Left ventricle myocardium inferior (tissue), 1 donor: ENCODE data around the gene SLC19A1. TPM values are rescaled to one million over a fixed set of nuclear protein-coding genes. Genes with fewer than 3 reads are reported as not detected.

Experiments
- DNase-seq: peaks from one replicate; pipeline ENCODE4 v3.0.0-alpha.2; 2020
- H3K27ac ChIP-seq: fragments of 200-600 bp; replicated peaks from 2 replicates; pipeline ENCODE4 v1.8.0; 2021
- H3K27me3 ChIP-seq: fragments of 200-600 bp; 2 replicates; pipeline ENCODE4 v1.8.0; 2021; ENCODE audit warnings: low read depth
- H3K36me3 ChIP-seq: fragments of 200-600 bp; 2 replicates; pipeline ENCODE4 v1.8.0; 2021
- H3K4me1 ChIP-seq: fragments of 200-600 bp; 2 replicates; pipeline ENCODE4 v1.8.0; 2021
- H3K4me3 ChIP-seq: fragments of 200-600 bp; 2 replicates; pipeline ENCODE4 v1.8.0; 2021; ENCODE audit warnings: mild to moderate bottlenecking, moderate library complexity
- H3K9me3 ChIP-seq: fragments of 200-600 bp; replicated peaks from 2 replicates; pipeline ENCODE4 v1.8.0; 2021
- intact Hi-C: fragments of 100-400 bp; cut with micrococcal nuclease; formaldehyde crosslinking; loops from one replicate; pipeline ENCODE4 v1.11.0; 2022
- total RNA-seq: library from RNA; stranded (reverse); fragmentation: NEBNext Ultra II Directional; extraction: Animal tissue kit (Norgen Biotek cat#: 25700); gene quantifications from one replicate; pipeline ENCODE4 v1.2.1, GENCODE V29; 2021
- TF ChIP-seq, protein P1 (sequence below): fragments of 200-600 bp; IDR thresholded peaks from 2 replicates; pipeline ENCODE4 v1.8.0; 2021; ENCODE audit warnings: antibody characterized with exemption, mild to moderate bottlenecking, borderline replicate concordance
- donor health status: DM: no; HTN: yes; CAD: no; lungs with severe emphysema.

The SLC19A1 gene
- total RNA-seq, 1 donor from 2014 or later = 4.9 TPM

GRCh38 chr21:45457161-45457831 is 84.9 kb downstream of the SLC19A1 start:
- intact Hi-C loops = no loop called here

DNA sequence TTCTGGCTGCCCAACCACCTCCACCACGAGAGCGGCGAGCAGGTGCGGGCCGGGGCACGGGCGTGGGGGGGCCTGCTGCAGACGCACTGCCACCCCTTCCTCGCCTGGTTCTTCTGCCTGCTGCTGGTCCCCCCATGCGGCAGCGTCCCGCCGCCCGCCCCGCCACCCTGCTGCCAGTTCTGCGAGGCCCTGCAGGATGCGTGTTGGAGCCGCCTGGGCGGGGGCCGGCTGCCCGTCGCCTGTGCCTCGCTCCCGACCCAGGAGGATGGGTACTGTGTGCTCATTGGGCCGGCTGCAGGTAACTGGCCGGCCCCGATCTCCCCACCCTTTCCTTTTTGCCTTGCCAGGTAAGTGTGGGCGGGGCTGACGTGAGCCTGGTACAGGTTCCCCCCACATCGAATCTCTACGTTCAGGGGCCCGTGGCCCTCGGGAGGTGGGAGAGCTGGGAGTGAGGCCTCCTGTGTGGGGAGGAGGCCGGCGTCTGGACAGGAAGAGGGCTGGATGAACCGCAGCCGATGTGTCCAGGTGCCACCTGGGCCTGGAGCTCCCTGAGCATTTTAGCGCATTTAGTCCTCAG is 85.6 kb downstream of the SLC19A1 start:
- TF ChIP-seq, protein P1, sequence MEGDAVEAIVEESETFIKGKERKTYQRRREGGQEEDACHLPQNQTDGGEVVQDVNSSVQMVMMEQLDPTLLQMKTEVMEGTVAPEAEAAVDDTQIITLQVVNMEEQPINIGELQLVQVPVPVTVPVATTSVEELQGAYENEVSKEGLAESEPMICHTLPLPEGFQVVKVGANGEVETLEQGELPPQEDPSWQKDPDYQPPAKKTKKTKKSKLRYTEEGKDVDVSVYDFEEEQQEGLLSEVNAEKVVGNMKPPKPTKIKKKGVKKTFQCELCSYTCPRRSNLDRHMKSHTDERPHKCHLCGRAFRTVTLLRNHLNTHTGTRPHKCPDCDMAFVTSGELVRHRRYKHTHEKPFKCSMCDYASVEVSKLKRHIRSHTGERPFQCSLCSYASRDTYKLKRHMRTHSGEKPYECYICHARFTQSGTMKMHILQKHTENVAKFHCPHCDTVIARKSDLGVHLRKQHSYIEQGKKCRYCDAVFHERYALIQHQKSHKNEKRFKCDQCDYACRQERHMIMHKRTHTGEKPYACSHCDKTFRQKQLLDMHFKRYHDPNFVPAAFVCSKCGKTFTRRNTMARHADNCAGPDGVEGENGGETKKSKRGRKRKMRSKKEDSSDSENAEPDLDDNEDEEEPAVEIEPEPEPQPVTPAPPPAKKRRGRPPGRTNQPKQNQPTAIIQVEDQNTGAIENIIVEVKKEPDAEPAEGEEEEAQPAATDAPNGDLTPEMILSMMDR = no peak
- no peaks in the 10 kb centered on the region for H3K27me3 ChIP-seq
- peak overlapping the region; percentile 62 for H3K4me3 ChIP-seq
- peak overlapping the region; percentile 50 for H3K27ac ChIP-seq
- intact Hi-C loops = no loop called here
- peaks cover 41% of the 10 kb centered on the region for H3K4me1 ChIP-seq
- DNase-seq = peak; percentile 10
- peaks cover 9% of the 10 kb centered on the region for H3K9me3 ChIP-seq
- H3K36me3 ChIP-seq = peaks cover 21% of the 10 kb centered on the region

More at GRCh38 chr21:45457161-45457831, 84.9 kb downstream of the SLC19A1 start:
- H3K9me3 ChIP-seq = peaks cover 16% of the 10 kb centered on the region
- no peak for DNase-seq
- H3K27me3 ChIP-seq = no peaks in the 10 kb centered on the region
- H3K4me1 ChIP-seq = peaks cover 41% of the 10 kb centered on the region
- no peak overlapping the region for H3K27ac ChIP-seq
- H3K4me3 ChIP-seq = peak overlapping the region; percentile 62
- TF ChIP-seq, protein P1 = no peak
- peaks cover 28% of the 10 kb centered on the region for H3K36me3 ChIP-seq

DNA sequence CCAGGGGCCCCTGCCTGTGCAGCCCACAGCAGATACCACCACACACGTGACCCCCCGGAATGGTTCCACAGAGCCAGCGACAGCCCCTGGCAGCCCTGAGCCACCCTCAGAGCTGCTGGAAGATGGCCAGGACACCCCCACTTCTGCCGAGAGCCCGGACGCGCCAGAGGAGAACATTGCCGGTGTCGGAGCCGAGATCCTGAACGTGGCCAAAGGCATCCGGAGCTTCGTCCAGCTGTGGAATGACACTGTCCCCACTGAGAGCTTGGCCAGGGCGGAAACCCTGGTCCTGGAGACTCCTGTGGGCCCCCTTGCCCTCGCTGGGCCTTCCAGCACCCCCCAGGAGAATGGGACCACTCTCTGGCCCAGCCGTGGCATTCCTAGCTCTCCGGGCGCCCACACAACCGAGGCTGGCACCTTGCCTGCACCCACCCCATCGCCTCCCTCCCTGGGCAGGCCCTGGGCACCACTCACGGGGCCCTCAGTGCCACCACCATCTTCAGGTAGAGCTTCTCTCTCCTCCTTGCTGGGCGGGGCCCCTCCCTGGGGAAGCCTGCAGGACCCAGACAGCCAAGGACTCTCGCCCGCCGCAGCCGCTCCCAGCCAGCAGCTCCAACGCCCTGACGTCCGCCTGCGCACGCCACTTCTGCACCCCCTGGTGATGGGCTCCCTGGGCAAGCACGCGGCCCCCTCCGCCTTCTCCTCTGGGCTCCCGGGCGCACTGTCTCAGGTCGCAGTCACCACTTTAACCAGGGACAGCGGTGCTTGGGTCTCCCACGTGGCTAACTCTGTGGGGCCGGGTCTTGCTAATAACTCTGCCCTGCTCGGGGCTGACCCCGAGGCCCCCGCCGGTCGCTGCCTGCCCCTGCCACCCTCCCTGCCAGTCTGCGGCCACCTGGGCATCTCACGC is 86.3 kb downstream of the SLC19A1 start:
- TF ChIP-seq, protein P1 = no peak
- peak overlapping the region; percentile 50 for H3K27ac ChIP-seq
- H3K9me3 ChIP-seq = peaks cover 2% of the 10 kb centered on the region
- peaks cover 41% of the 10 kb centered on the region for H3K4me1 ChIP-seq
- peak overlapping the region; percentile 62 for H3K4me3 ChIP-seq
- intact Hi-C loops = no loop called here
- peaks cover 14% of the 10 kb centered on the region for H3K36me3 ChIP-seq
- DNase-seq = peak; percentile 36
- H3K27me3 ChIP-seq = no peaks in the 10 kb centered on the region

DNA sequence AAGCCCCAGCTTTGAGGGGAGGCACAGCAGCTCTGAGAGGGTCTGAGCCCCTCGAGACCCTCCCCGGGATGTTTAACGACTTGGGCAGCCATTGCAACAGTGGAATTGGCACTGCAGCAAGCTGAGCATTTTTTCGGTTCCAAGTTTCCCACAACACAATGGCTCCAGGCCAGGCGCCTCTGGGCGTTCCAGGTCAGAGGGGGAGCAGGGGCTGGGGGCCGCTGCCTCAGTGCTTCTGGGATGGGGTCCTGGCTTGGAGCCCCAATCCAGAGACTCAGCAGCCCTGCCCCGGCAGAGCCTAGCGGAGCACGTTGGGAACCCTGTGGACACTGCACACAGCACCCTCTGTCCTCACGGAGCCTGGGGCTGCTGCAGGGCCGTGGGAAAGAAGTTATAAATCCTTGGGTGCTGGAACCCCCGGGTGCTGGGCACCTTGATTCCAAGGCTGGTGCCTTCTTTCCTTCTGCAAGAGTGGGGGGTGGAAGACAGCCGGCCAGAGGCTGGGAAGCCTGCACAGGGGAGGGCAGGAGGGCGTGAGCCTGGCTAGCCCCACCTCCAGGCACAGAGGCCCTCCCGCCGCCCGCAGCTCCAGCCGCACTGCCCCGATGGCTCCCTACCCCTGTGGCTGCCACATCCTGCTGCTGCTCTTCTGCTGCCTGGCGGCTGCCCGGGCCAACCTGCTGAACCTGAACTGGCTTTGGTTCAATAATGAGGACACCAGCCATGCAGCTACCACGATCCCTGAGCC is 87.1 kb downstream of the SLC19A1 start:
- TF ChIP-seq, protein P1 = no peak
- peaks cover 41% of the 10 kb centered on the region for H3K4me1 ChIP-seq
- DNase-seq = peak; percentile 55
- intact Hi-C loops = no loop called here
- peak overlapping the region; percentile 50 for H3K27ac ChIP-seq
- H3K36me3 ChIP-seq = peaks cover 8% of the 10 kb centered on the region
- H3K9me3 ChIP-seq = no peaks in the 10 kb centered on the region
- H3K27me3 ChIP-seq = no peaks in the 10 kb centered on the region
- peak overlapping the region; percentile 62 for H3K4me3 ChIP-seq
